GM12878 (cell line): ENCODE results near the gene DOCK2. TPM values are rescaled to one million over a fixed set of nuclear protein-coding genes. Genes with fewer than 3 reads are reported as not detected.
A peak's percentile ranks its signal among the peaks of the same experiment; 100 is the strongest.

ENCODE experiments used
- ATAC-seq: fragments of 200-7000 bp; cut with Tn5 transposase; 3 replicates; pipeline ENCODE4 v1.9.1; 2020; ENCODE audit warnings: mild to moderate bottlenecking, moderate library complexity
- BruUV-seq: library from RNA; stranded (reverse); fragments of 400-500 nt; replicated peaks from 2 replicates; lab custom pipeline; 2021; lab: Mats Ljungman, UMichigan
- CTCF ChIA-PET: fragments of 300-600 bp; sonication (Branson Sonifier 250); formaldehyde crosslinking; extraction: SDS; loops from one replicate; lab custom pipeline; 2021; ENCODE audit warnings: inconsistent platforms; lab: Yijun Ruan, JAX
- POLR2A ChIA-PET: fragments of 350-600 bp; formaldehyde crosslinking; extraction: SDS; loops from one replicate; lab custom pipeline; 2021; ENCODE audit warnings: inconsistent platforms; lab: Charles Lee
- RAD21 ChIA-PET: fragments of 300-600 bp; sonication (Branson Sonifier 250); formaldehyde crosslinking; loops from one replicate; lab custom pipeline; 2023; ENCODE audit warnings: antibody characterized with exemption; ENCODE audit not compliant: unreplicated experiment; lab: Charles Lee
- SMC1A ChIA-PET: fragments of 300-600 bp; sonication (Branson Sonifier 250); formaldehyde crosslinking; loops from one replicate; lab custom pipeline; 2023; ENCODE audit not compliant: unreplicated experiment, uncharacterized antibody; lab: Charles Lee
- DNase-seq: peaks from one replicate; pipeline ENCODE4 v3.0.0-alpha.2; 2011; ENCODE audit warnings: low read depth, low spot score
- FAIRE-seq: peaks from 3 replicates; lab custom pipeline; 2011; peaks lifted over from hg19 to GRCh38; lab: Jason Lieb, UNC
- H2AFZ ChIP-seq: 2 replicates; pipeline ENCODE4 v1.6.0; 2011; ENCODE audit warnings: low read depth, low read length, control low read depth; ENCODE audit not compliant: control insufficient read depth
- H3K27ac ChIP-seq: 2 replicates; pipeline ENCODE4 v1.5.1; 2011; ENCODE audit warnings: control low read depth; ENCODE audit not compliant: control insufficient read depth, insufficient read depth
- H3K27me3 ChIP-seq, 2 experiments: replicated peaks in 1 of 2; 2 replicates each; pipeline versions ENCODE4 v1.6.0 to v1.6.1; 2011; ENCODE audit warnings: low read length in 1 of 2; ENCODE audit not compliant: control insufficient read depth in 2 of 2, insufficient read depth in 2 of 2
- H3K36me3 ChIP-seq, 2 experiments: 2 replicates each; pipeline ENCODE4 v1.5.1; 2011; ENCODE audit warnings: low read length in 1 of 2; ENCODE audit not compliant: control insufficient read depth in 2 of 2, insufficient read depth in 2 of 2
- H3K4me1 ChIP-seq: 2 replicates; pipeline ENCODE4 v1.6.1; 2011; ENCODE audit warnings: mild to moderate bottlenecking, low read length, moderate library complexity, mixed read lengths; ENCODE audit not compliant: control insufficient read depth, insufficient read depth
- H3K4me2 ChIP-seq: 2 replicates; pipeline ENCODE4 v1.6.0; 2011; ENCODE audit warnings: control low read depth; ENCODE audit not compliant: control insufficient read depth, insufficient read depth
- H3K4me3 ChIP-seq: fragments of 200-600 bp; sonication (generic); 2 replicates; pipeline ENCODE4 v1.5.1; 2016
- H3K79me2 ChIP-seq: 2 replicates; pipeline ENCODE4 v1.6.0; 2011; ENCODE audit warnings: low read length; ENCODE audit not compliant: control insufficient read depth, insufficient read depth
- H3K9ac ChIP-seq: 2 replicates; pipeline ENCODE4 v1.8.0; 2011; ENCODE audit warnings: low read length, control low read depth, mixed read lengths; ENCODE audit not compliant: control insufficient read depth, insufficient read depth
- H3K9me3 ChIP-seq: replicated peaks from 3 replicates; pipeline ENCODE4 v1.5.1; 2011; ENCODE audit warnings: mild to moderate bottlenecking, low read length; ENCODE audit not compliant: control insufficient read depth, insufficient read depth
- H4K20me1 ChIP-seq: 2 replicates; pipeline ENCODE4 v1.6.0; 2011; ENCODE audit not compliant: control insufficient read depth, insufficient read depth
- CEBPB ChIP-seq, 2 experiments: fragments of 150-350 bp in 1 of 2; IDR thresholded peaks; 2 replicates each; pipeline ENCODE4 v1.6.1; 2012 to 2014; ENCODE audit warnings: low read depth in 2 of 2, low read length in 2 of 2, borderline replicate concordance in 1 of 2, inconsistent platforms in 1 of 2
- CREB1 ChIP-seq: IDR thresholded peaks from 2 replicates; pipeline ENCODE4 v1.6.1; 2012; ENCODE audit warnings: low read depth, mild to moderate bottlenecking, inconsistent platforms
- E2F4 ChIP-seq: IDR thresholded peaks from 2 replicates; pipeline ENCODE4 v1.6.1; 2012; ENCODE audit warnings: low read depth, low read length, improper control_type of control experiment
- EGR1 ChIP-seq, 2 experiments: IDR thresholded peaks; 1 replicate in 1 of 2; 2 replicates in 1 of 2; pipeline ENCODE4 v1.6.1; 2011 to 2012; ENCODE audit warnings: low read depth in 2 of 2, low read length in 2 of 2, borderline replicate concordance in 1 of 2, mild to moderate bottlenecking in 1 of 2, moderate library complexity in 1 of 2
- FOS ChIP-seq: IDR thresholded peaks from 3 replicates; pipeline ENCODE4 v1.6.1; 2011; ENCODE audit warnings: borderline replicate concordance; ENCODE audit not compliant: insufficient read length; ENCODE audit errors: extremely low read depth
- MEF2B ChIP-seq: fragments of 450-650 bp; IDR thresholded peaks from 2 replicates; pipeline ENCODE4 v1.6.1; 2018; ENCODE audit warnings: mild to moderate bottlenecking, moderate library complexity; ENCODE audit not compliant: partially characterized antibody, poor library complexity, severe bottlenecking
- PBX3 ChIP-seq: IDR thresholded peaks from 2 replicates; pipeline ENCODE4 v1.6.1; 2011; ENCODE audit warnings: mild to moderate bottlenecking, low read depth, low read length, moderate library complexity; ENCODE audit not compliant: insufficient replicate concordance
- RELB ChIP-seq: fragments of 450-650 bp; IDR thresholded peaks from 2 replicates; pipeline ENCODE4 v1.6.1; 2017; ENCODE audit warnings: low read depth, mild to moderate bottlenecking, moderate library complexity
- ZNF24 ChIP-seq: fragments of 450-650 bp; IDR thresholded peaks from 2 replicates; pipeline ENCODE4 v1.6.1; 2017; ENCODE audit warnings: antibody characterized with exemption, mild to moderate bottlenecking
- ZNF687 ChIP-seq: fragments of 450-650 bp; IDR thresholded peaks from 2 replicates; pipeline ENCODE4 v1.6.1; 2017; ENCODE audit warnings: mild to moderate bottlenecking, moderate library complexity
- WGBS: methylation state at CpG from one replicate; pipeline ENCODE4 v1.1.6; 2016; ENCODE audit warnings: low lambda C conversion rate; ENCODE audit not compliant: insufficient replicate concordance, insufficient coverage; ENCODE audit errors: missing lambda C conversion rate; 5-methylcytosine and 5-hydroxymethylcytosine counted together
- in situ Hi-C: fragments of 300-500 bp; cut with MboI; formaldehyde crosslinking; loops from 9 replicates; pipeline ENCODE4 v1.14.3; 2018; ENCODE audit warnings: mixed read lengths
- intact Hi-C: fragments of 100-400 bp; cut with micrococcal nuclease; formaldehyde crosslinking; loops from one replicate; pipeline ENCODE4 v1.14.2; 2022; ENCODE audit not compliant: unreplicated experiment
- polyA plus RNA-seq, 11 experiments: library from polyadenylated mRNA; depleted of rRNA in 4 of 11; unstranded in 6 of 11; stranded (reverse) in 5 of 11; fragments of >200 nt; fragmentation: Nextera tagmentation in 4 of 11; fragmentation: Illumina TruSeq in 1 of 11; extraction: Ambion mirVana in 4 of 11; extraction: Trizol in 1 of 11; gene quantifications; 1 replicate in 1 of 11; 2 replicates in 10 of 11; pipeline versions ENCODE4 v1.2.1 to v1.2.3, GENCODE V29; 2011 to 2016; ENCODE audit warnings: inconsistent platforms in 2 of 11, missing spikeins in 2 of 11, low read depth in 1 of 11
- total RNA-seq, 4 experiments: library from RNA; depleted of rRNA in 3 of 4; stranded (reverse); fragments of >200 nt in 3 of 4; fragmentation: Illumina TruSeq in 1 of 4; extraction: Trizol in 1 of 4; gene quantifications; 2 replicates each; pipeline versions ENCODE4 v1.2.1 to v1.2.3, GENCODE V29; 2013 to 2021

The DOCK2 gene
- total and polyA plus RNA-seq, 10 of the 15 experiments (the other 5 are each of a cell fraction or from before 2014, with no cell fraction given), result 34.2 to 192 (median 118) TPM

- TF ChIP-seq E2F4 (no peak), PBX3 (peak; percentile 38), CEBPB (IDR thresholded peaks at IDR 0.05; ENCODE audit: borderline replicate concordance in 1 of 2, low read depth in 2 of 2, low read length in 2 of 2) (no peak)
These were observed 109.1 kb downstream of the DOCK2 start (continued) for GRCh38 chr5:169746147-169746694.

GRCh38 chr5:169748174-169748573 lies 111.1 kb downstream of the DOCK2 start:
- intact Hi-C loops, result loop anchor here (1.0 kb wide), 1 partner anchor 57 kb away; no protein-coding TSS in a partner anchor
- H3K4me2 ChIP-seq, result no peak overlapping the region
- ChIA-PET RAD21 (interaction anchor here (1.0 to 9.7 kb wide), 9 partner anchors 16 to 233 kb away, joined by 3 to 78 read pairs (median 4); no protein-coding TSS in a partner anchor), SMC1A (interaction anchor here (1.1 to 26.1 kb wide), 7 partner anchors 15 to 89 kb away, joined by 3 to 315 read pairs (median 5); no protein-coding TSS in a partner anchor), POLR2A (interaction anchor here (0.6 to 1.6 kb wide), 2 partner anchors 22 to 31 kb away, joined by 4 to 5 read pairs; no protein-coding TSS in a partner anchor), CTCF (interaction anchor here (0.8 to 1.3 kb wide), 4 partner anchors 13 to 232 kb away, joined by 3 to 6 read pairs (median 3); partner anchors contain the start of gene INSYN2B)
- FAIRE-seq (no peak), DNase-seq (no peak), ATAC-seq (peak; percentile 40)
- no peak overlapping the region for H3K4me3 ChIP-seq
- no peaks in the 10 kb centered on the region for H4K20me1 ChIP-seq
- no peaks in the 10 kb centered on the region for H3K9me3 ChIP-seq
- H3K27ac ChIP-seq, result no peak overlapping the region
- peaks cover 9% of the 10 kb centered on the region for H3K4me1 ChIP-seq
- H3K36me3 ChIP-seq, result peaks cover 20 to 45% of the 10 kb centered on the region in 2 experiments
- no peaks in the 10 kb centered on the region for H3K27me3 ChIP-seq
- 0 out of 2 replicates have a peak, but pooled peaks have one; percentile 39 for TF ChIP-seq RELB
- TF ChIP-seq CREB1, result no peak
- no peak for TF ChIP-seq FOS
- peak; percentile 60; the same call in 1 of the 2 replicates for TF ChIP-seq ZNF24
- no peak for TF ChIP-seq EGR1 (IDR thresholded peaks at IDR 0.05; ENCODE audit: borderline replicate concordance in 1 of 2, low read depth in 2 of 2, low read length in 2 of 2)
- peak; percentile 54; the same call in 1 of the 2 replicates for TF ChIP-seq ZNF687
- TF ChIP-seq MEF2B, result peak; percentile 76
- H2AFZ ChIP-seq, result no peak overlapping the region
- in situ Hi-C loops, result no loop called here
- H3K79me2 ChIP-seq, result peaks cover 2% of the 10 kb centered on the region
- no peak overlapping the region for H3K9ac ChIP-seq
- WGBS, result 19% methylated on average over 3 of the region's 3 CpGs
- no TSS peak for BruUV-seq
